Activated gamma-delta T cell treated with Interleukin-2 at 50 U/mL for 16 hours (primary cell): ENCODE data around the gene SLCO4A1.
A peak's percentile ranks its signal among the peaks of the same experiment; 100 is the strongest.

Source experiments
- DNase-seq: peaks from one replicate; pipeline ENCODE4 v3.0.0-alpha.2; 2020

SLCO4A1 gene

DNA sequence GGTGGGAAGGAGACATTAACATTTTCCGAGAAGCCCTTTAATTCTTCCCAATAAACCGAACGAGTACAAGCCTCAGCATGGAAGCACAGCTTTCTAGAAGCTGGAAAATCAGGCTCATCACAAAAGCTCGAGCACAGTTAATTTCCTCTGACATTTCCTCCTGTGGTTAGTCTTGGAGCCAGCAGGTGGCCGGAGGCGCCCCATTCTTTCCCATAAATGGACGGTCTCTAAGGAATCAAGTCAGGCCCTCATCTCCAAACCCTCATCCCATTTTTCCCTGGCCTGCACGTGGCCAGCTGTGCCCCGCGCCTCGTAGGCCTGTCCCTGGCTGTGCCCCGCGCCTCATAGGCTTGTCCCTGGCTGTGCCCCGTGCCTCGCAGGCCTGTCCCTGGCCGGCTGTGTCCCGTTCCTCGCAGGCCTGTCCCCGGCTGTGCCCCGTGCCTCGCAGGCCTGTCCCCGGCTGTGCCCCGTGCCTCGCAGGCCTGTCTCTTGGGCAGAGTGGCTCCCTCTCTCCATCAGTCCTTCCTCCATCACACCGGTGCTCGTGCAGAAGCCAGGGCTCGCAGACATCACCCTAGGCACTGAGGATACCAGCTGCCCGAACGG, 46.7 kb downstream of the SLCO4A1 start:
- DNase-seq = no peak

DNA sequence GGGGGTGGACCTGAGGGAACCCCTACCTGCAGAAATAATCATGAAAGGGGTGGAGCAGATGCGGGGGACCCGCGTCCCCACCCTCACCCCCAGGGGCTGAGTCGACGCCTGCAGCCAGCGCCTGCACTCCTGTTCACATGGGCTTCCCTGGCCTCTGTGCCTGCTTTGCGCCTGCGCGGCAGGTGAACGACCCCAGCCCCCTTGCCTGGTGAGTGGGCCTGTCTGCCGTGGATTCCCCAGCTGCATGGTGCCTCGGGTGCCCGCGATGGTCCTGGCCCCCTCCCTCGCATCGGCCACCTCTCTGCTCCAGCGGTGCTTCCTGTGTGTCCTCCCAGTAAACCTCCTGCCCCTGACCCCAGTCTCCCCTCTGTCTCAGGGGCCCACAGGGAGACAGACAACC, 47.6 kb downstream of the SLCO4A1 start:
- DNase-seq = no peak

DNA sequence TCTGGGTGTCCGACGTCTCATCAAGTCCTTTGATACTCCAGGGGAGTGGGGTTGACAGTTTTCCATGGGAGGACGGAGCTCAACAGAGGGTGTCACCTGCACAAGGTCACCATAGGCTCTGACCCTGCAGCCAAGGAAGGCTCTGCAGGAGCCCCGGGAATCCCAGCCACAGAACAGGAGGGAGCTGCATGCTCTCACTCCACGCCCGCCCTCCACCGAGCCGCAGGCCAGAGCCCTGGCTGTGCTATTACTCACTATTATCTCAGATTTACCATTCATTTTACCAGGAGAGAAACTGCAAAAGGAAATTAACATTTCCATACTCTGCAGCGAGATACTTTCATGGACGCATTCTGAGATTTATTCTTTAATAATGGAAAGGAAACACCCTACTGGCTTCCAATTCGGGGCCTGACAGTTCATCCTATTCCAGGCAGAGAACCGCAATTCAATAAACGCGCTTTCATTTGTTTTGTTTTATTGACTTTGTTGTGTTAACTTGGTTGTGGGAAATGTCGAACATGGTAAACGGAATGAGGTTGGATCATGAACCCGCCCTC, 48.0 kb downstream of the SLCO4A1 start:
- no peak for DNase-seq

DNA sequence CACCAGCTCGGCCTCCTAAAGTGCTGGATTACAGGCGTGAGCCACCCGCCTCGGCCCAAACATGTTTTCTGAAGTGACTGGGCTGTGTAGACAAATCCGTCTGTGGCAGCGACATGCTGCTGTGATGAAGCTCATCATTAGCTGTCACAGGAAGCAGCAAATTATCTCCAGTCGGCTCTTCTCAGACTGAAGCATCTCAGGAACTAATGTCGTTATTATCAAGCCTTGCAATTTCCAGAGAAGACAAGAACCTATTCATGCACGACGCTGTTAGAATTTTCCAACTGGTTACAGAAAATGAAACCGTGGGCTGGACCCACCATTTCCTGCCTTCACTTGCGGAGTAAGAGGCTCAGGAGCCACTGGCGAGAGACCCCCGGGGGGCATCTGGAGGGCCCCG, 49.2 kb downstream of the SLCO4A1 start:
- no peak for DNase-seq

DNA sequence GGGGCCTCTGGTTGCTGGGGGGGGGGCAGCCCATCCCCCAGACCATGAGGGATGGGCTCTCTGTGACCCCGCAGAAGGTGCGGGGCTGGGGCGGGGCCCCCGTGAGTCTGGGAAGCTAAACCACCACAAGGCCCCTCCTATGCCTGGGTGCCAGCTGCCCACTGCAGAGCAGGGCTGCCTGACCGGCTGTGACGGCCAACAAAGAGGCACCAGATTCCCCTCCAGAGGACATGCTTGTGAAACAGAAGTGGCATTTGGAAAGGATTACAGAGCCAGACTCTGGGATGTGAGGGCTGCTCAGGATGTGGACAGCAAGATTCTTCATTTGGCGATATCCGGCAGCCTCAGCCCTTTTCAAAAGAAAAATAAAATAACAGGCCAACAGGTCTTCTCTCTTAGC, 49.9 kb downstream of the SLCO4A1 start:
- DNase-seq = no peak

DNA sequence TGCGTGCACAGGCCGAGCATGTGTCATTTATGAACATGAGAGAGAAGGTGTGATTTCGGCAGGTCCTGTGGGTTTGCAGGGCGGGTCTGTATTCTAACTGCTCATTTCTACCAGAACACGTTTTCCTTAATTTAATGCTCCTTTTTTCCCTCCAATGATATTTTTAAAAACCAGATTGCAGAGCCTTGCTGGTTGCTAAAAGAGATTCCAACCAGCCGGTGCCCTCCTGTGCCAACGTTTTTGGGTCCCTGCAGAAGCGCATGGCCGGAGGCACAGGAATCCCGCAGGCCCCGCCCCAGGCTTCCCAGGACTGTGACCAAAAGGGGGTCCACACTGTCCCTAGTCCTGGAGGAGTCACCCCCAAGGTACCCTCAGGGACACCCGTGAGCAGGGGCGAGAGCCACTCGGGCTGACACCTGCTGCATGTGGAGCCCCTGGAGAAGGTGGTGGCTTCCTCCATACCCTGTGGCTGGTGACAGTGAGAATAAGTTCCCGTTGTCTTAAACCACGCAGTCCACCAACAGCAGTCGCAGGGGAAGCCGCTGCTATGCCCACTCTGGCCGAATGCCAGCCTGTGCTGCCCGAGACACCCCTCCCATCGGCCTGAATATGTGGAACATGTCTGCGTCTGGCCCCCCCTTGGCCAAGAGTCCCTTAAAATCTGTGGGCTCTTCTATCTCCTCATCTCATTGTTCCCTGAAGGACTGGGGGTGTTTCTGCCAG, 50.7 kb downstream of the SLCO4A1 start:
- no peak for DNase-seq

DNA sequence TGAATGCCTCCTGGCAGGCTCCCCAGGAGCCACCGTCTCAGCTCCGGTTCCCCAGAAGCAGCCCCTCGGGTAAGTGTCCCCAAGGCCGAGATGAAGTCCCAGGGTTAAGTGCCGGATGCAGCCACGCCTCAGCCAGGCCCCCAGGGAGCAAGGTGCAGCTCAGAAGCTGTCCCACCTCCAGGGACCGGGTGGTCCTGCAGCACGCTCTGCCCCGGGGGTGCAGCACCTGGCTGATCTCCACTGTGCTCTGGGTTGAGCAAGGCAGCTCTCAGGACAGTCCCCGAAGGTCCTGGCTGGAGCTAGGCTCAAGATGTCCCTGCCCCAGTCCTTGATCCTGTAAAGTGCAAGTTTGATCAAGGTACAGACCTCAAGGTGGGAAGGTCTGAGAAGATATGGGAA, 51.2 kb downstream of the SLCO4A1 start:
- no peak for DNase-seq

DNA sequence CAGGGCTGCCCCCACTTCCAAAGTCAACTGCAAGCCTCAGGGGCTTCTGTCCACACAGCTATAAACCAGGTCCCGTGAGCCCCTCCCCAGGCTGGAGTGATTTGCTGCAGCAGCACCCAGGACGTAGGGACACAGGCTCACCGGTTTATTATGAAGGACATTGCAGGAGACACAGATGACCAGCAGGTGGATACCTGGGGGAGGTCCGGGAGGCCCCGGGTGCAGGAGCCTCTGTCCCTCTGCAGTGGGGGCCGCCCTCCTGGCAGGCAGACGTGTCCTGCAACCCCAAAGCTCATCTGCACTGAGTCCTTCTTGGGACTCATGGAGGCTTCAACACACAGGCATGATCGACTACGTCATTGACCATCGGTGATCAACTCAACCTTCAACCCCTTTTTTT, 51.8 kb downstream of the SLCO4A1 start:
- DNase-seq = no peak

DNA sequence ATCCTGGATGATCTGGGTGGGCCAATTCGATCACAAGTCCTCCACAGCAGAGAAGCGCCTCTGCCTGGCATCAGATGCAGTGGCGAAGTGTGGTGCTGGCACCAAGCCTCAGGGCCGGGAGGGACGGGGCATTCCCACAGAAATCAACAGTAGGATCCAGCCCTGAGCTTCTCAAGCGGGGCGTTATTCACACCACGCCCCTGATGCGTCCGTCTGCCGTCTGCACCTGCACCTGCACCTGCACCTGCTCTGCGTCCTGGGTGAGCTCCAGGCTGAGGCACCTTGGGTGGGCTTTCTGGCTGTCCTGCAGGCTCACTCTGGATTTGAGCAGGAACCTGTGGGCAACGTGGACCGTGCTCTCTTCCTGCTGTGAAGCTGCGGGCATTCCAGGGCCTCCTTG, 52.6 kb downstream of the SLCO4A1 start:
- DNase-seq = no peak

DNA sequence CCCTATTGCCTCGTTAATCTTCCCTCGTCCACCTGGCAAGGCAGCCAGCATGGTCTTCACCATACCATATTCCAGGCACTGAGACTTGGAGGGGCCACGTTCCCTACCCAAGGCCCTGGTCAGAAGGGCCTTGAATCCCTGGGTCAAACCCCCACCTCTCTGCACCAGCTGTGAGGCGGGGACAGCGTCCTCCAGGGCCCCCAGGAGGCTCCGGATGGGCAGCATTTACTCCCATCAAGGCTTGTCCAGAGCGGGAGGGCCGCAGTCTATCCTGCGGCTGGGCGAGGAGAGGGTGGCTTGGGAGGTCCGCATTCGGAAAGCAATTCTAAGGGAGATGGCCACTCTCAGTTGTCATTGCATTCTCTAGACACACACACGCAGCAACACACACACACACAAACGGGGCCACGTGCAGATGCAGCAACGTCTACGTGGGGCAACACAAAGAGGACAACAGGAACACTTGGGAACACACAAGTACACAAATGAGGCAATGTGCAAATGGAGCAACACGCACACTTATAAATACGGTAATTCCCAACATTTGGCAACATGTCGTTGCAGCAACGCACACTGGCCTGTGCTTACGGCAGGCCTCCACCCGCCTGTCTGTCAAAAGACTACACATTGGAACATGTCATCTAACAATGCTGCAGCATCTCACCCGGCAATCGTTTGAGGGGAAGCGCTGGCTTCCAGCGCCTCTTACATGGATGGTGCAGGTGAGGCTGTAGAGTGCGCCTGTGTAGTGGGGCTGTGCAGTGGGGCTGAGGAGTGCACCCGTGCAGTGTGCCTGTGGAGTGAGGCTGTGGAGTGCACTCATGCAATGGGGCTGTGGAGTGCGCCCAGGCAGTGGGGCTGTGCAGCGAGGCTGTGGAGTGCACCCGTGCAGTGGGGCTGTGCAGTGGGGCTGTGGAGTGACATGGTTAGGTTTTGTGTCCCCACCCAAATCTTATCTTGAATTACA, 53.4 kb downstream of the SLCO4A1 start:
- no peak for DNase-seq

DNA sequence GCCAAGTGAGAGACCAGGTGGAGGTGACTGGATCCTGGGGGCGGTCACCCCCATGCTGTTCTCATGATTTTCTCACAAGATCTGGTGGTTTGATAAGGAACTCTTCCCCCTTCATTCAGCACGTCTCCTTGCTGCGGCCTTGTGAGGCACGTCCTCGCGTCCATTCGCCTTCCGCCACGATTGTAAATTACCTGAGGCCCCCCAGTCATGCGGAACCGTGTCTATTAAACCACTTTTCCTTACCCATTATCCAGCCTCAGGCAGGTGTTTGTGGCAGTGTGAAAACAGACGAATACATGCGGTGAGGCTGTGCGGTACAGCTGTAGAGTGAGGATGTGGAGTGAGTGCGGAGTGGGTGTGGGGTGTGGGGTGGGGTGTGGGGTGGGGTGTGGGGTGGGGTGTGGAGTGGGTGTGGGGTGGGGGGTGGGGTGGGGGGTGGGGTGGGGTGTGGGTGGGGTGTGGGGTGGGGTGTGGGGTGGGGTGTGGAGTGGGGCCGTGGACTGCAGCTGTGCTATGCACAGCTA, 54.2 kb downstream of the SLCO4A1 start:
- no peak for DNase-seq

DNA sequence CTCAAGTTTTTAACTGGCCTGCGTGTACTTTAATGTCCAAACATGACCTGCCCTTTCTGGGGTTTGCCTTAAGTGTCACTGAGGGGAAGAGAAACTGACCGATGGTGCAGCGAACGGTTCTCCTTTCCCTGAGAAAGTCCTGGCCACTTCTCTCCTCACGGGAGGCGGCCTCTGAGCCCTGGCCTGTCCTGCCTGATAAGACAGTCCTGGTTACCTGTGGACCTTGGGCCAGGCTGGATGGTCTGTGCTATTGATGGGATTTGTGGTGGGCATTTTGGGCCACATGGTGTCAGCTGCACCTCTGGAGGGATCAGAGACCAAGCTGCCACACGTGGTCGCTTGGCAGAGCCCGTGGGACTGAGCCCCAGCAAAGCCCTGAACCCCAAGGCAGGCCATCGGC, 54.7 kb downstream of the SLCO4A1 start:
- DNase-seq = no peak

DNA sequence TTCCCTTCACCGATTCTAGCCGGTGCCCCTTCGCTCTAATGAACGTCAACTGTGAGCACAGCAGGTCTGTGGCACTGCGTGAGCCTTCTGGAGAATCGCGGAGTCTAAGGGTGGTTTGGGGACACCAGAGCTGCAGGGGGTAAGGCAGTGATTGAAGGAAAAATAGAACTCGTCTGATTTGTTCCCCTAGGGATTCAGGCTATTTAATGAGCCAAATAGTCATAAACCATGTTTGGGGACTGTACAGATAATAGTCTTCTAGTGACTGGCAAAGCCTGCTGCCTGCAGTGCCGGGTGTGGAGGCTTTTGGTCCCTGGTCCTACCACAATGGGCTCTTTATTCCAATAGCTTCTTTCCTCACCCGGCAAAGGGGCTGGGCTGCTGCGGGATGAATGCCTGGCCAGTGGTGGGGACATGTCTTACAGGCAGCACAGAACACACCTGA, 55.2 kb downstream of the SLCO4A1 start:
- DNase-seq = no peak

DNA sequence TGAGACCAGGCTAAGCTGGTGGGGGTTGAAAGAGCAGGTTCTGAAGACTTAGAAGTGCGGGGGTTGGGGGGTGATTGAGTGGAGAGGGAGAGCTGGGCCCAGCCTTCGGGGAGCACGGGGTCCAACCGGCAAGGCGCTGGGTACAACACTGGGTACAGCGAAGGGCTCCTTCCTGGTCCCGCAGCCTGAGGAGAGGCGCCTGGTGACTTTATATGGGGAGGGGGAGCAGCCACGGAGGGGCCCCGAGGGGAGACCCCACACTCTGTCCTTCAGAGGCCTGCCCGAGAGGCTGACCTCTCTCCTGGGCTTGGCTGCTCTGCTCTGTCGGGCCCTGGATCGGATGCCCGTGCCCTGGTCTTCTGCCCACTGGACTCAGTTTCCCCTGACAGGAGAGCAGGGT, 55.9 kb downstream of the SLCO4A1 start:
- no peak for DNase-seq

DNA sequence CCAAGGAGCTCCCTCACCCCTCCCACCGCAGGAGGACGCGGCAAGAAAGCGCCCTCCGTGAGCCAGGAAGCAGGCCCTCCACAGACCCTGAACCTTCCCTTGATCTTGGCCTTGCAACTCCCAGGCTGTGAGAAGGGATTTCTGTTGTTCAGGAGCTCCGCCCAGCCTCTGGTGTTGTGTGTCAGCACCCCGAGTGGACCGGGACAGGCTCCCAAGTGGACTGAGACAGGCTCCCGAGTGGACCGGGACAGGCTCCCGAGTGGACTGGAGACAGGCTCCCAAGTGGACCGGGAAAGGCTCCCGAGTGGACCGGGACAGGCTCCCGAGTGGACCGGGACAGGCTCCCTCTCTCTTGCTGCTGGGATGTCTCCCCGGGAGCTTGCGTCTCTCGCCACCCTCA, 57.0 kb downstream of the SLCO4A1 start:
- DNase-seq = no peak

DNA sequence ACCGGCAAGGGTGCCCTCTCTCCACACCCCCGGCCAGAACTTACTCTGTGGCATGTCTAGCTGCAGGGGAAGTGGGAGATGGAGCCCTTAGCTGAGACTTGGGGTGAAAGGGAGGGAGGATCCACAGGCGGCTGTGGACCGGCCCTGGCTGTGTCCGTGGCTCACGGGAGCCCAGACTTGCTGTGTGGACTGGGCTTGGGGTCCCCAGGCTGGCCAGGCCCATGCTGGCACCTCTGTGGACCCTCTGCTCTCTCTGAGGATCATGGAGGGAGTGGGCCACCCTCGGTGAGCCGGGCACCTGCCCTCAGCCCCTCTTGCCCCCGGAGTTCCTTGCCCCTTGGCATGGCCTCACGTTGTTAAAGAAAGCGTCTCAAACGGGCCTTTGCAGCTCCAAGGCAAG, 57.4 kb downstream of the SLCO4A1 start:
- no peak for DNase-seq

DNA sequence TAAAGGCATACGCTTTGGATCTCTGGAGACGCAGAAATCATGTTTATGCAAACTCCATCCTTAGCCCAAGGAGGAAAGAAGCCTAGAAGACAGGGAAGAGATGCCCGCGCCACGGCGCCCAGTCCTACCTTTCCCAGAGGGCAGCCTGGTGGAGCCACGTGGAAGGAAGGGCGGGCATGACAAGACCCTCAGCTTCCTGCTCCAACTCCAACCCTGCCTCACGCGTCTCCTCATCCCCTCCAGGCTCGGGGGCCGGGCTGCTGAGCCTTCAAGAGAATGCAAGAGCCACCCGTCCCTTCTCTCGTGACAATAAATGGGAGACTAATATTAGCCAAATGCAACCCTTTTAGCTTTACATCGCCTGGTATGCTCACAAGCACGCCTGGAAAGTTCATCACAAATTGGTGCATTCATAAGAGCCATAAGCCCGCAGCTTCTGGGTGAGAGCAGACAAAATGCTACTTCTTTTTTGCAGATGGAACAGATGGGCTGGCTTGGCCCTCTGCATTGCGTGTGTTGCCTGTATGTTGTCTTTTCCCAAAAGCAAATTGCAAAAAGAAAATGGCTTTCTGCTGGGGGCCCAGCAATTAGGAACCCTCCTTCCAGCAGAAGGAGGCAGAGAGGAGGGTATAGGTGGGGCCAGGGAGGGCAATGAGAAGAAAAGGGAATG, 58.1 kb downstream of the SLCO4A1 start:
- DNase-seq = no peak

DNA sequence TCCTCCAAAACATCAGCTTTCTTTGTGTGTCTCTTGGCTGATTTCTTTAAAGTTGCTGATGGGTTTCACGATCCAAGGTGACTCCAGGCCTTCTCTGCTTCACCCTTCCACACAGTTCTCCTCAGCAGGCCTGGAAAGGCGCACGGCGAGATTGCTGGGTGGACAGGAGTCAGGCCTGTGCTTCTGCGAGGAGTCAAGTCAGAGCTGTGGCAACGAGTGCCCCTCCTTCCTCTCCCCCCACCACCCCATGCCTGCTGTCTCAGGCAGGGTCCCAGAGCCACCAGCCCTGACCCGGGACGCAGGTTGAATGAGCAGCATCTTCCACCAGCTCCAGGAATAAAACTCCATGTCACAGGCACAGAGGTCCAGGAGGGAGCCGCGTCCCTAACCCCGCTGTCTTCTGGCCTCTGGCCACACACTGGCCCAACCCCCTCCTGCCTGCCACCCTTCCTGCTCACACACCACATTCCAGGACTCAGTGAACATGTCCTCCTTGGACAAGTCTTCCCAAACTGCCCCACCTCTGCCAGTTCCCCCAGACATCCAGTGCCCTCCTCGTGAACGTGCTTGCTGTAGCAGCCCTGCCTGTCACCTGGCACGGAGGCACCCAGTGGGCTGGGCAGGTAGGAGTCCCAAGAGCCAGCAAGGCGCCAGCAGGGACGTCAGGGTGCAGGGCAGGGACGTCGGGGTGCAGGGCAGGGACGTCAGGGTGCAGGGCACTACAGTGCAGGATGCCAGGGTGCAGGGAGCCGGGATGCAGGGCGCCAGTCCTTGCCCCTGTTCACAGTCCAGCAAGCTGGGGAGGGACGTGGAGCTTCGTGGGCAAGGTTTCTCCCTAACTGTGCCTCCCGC, 59.1 kb downstream of the SLCO4A1 start:
- DNase-seq = no peak

DNA sequence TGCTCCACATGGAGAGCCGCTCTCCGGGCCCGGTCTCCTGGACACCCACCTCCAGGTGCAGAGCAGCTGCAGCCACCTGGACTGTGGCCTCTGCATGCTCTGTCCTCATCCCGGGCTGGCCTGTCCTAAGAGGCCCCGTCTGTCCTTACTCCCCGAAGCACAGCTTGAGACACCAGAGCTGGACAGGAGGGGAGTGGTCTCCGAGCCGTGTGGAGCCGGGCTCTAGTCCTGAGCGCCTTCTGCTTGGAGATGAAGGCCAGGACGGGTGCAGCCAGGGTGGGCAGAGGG, 59.7 kb downstream of the SLCO4A1 start:
- no peak for DNase-seq

DNA sequence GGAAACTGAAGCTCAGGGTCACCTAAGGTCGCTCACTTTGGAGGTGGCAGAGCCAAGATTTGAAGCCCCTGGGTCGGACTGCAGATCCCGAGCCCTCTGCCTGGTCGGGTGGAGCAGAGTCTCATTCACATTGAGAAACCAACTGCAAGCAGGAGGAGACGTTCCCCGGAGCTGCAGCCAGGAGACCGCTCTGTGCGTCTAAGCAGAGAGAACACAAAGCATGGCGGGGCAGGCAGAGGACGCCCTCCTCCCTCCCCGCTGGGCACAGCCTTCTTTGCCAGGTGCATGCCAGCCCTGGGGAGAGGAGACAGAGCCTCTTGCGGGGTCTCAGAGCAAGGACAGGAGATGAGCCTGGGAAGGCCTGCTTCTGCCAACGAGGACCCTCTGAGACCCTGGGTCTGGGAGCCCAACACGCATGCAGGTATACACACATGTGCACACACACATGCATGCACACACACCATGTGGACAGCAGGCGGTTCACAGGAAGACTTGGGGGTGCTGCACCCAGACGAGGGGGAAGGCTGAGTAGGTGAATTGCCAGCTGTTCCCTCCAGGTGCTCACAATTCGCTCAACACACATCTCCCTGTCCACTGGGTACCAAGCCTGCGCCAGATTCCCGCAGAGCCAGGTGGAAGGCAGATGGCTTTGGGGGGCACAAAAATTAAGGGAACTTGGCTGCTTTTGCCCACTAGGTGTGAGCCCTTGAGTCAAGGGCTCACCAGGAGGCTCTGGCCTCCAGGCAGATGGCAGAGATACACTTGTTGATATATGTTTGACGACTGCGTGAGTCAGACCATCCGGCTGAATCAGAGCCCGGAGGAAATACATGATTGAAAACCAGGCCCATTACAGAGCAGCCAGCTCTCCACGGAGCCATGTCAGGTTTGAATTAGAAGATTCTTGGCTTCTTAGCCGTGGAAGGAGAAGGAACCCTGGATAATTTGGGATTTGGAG, 60.9 kb downstream of the SLCO4A1 start:
- DNase-seq = peak; percentile 31

DNA sequence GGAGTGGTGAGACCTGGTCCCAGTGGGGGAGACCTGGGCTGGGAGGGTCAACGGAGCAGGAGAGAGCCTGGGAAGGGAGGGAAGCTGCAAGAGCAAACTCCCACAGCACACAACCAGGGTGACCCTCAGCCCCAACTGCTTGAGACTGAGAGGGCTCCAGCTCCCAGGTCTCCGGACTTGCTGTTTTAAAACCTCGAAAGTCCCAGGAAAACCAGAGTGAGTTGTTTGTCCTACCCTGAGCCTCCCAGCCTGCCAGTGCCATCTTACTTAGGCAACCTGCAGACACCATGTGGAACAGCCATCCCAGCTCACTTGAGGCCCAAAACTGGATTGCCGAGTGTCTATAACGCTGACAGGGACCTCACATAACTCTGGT, 61.5 kb downstream of the SLCO4A1 start:
- no peak for DNase-seq
